OCI-LY7 (cell line): ENCODE measurements around the gene OR4F15. TPM values are rescaled to one million over a fixed set of nuclear protein-coding genes. Genes with fewer than 3 reads are reported as not detected.

Experiments used
- BruUV-seq: library from RNA; stranded (reverse); fragments of 400-500 nt; replicated peaks from 2 replicates; lab custom pipeline; 2021; lab: Mats Ljungman, UMichigan
- CTCF ChIA-PET: fragments of 300-600 bp; sonication (Branson Sonifier 250); formaldehyde crosslinking; loops from one replicate; lab custom pipeline; 2022; ENCODE audit warnings: antibody characterized with exemption; ENCODE audit not compliant: unreplicated experiment; lab: Charles Lee
- POLR2A ChIA-PET: fragments of 300-600 bp; sonication (Branson Sonifier 250); formaldehyde crosslinking; loops from one replicate; lab custom pipeline; 2022; ENCODE audit warnings: antibody characterized with exemption; lab: Charles Lee
- DNase-seq: peaks from one replicate; pipeline ENCODE4 v3.0.0-alpha.2; 2015; ENCODE audit warnings: low spot score
- H2AFZ ChIP-seq: fragments of 200-600 bp; sonication (generic), shearing (Covaris generic); 2 replicates; pipeline ENCODE4 v1.6.1; 2014; ENCODE audit warnings: mild to moderate bottlenecking, antibody characterized with exemption, low read length, moderate library complexity
- H3K27ac ChIP-seq: fragments of 200-600 bp; sonication (generic); 2 replicates; pipeline ENCODE4 v1.5.1; 2014; ENCODE audit warnings: mixed run types, low read depth, mild to moderate bottlenecking, moderate library complexity, low read length, inconsistent platforms; ENCODE audit not compliant: poor library complexity, severe bottlenecking
- H3K36me3 ChIP-seq: fragments of 200-600 bp; sonication (generic); 2 replicates; pipeline ENCODE4 v1.6.1; 2014; ENCODE audit warnings: mild to moderate bottlenecking, antibody characterized with exemption, low read length, moderate library complexity, mixed read lengths; ENCODE audit not compliant: insufficient read depth
- H3K4me1 ChIP-seq: fragments of 200-600 bp; sonication (generic); 2 replicates; pipeline ENCODE4 v1.5.1; 2014; ENCODE audit warnings: mild to moderate bottlenecking, low read length; ENCODE audit not compliant: insufficient read depth, poor library complexity, severe bottlenecking
- H3K4me2 ChIP-seq: fragments of 200-600 bp; sonication (generic); 2 replicates; pipeline ENCODE4 v1.6.1; 2014; ENCODE audit warnings: mild to moderate bottlenecking, low read length
- H3K4me3 ChIP-seq: fragments of 200-600 bp; sonication (generic); 2 replicates; pipeline ENCODE4 v1.5.1; 2014; ENCODE audit warnings: mild to moderate bottlenecking, low read depth, low read length; ENCODE audit not compliant: poor library complexity, severe bottlenecking
- H3K79me2 ChIP-seq: fragments of 200-600 bp; sonication (generic); 2 replicates; pipeline ENCODE4 v1.6.1; 2016; ENCODE audit warnings: low read depth, mild to moderate bottlenecking, low read length, moderate library complexity, mixed read lengths; ENCODE audit not compliant: insufficient read depth
- H3K9me2 ChIP-seq: fragments of 200-600 bp; sonication (generic); 2 replicates; pipeline ENCODE4 v1.6.1; 2016; ENCODE audit warnings: mild to moderate bottlenecking, low read length, mixed read lengths; ENCODE audit not compliant: insufficient read depth
- H3K9me3 ChIP-seq: fragments of 200-600 bp; sonication (generic); 2 replicates; pipeline ENCODE4 v1.6.1; 2014; ENCODE audit warnings: mild to moderate bottlenecking, mixed run types, low read length, mixed read lengths
- H4K20me1 ChIP-seq: fragments of 200-600 bp; sonication (generic); 2 replicates; pipeline ENCODE4 v1.6.1; 2014; ENCODE audit warnings: mild to moderate bottlenecking, antibody characterized with exemption, low read length, moderate library complexity, mixed read lengths; ENCODE audit not compliant: insufficient read depth
- CTCF ChIP-seq: fragments of 200-600 bp; sonication (generic); conservative IDR thresholded peaks from 2 replicates; pipeline ENCODE4 v1.5.1; 2014; ENCODE audit warnings: mild to moderate bottlenecking, antibody characterized with exemption, low read length, moderate library complexity, mixed read lengths
- EZH2phosphoT487 ChIP-seq: fragments of 200-600 bp; sonication (generic); IDR thresholded peaks from 2 replicates; pipeline ENCODE4 v1.6.1; 2018; ENCODE audit warnings: low read depth, borderline replicate concordance, mild to moderate bottlenecking, mixed run types, antibody characterized with exemption, low read length, moderate library complexity, mixed read lengths
- intact Hi-C: fragments of 100-400 bp; cut with micrococcal nuclease; formaldehyde crosslinking; loops from one replicate; pipeline ENCODE4 v1.10.0; 2022; ENCODE audit not compliant: unreplicated experiment
- total RNA-seq, 2 experiments: library from RNA; depleted of rRNA in 1 of 2; stranded (reverse); fragments of >200 nt in 1 of 2; shearing (Covaris generic) in 1 of 2; gene quantifications; 2 replicates each; pipeline ENCODE4 v1.2.3, GENCODE V29; 2014 to 2022

The OR4F15 gene
- total RNA-seq, 2 experiments from 2014 or later = not detected

- H3K36me3 ChIP-seq = no peaks in the 10 kb centered on the region
- BruUV-seq = no TSS peak
- no peak overlapping the region for H3K4me3 ChIP-seq
- H4K20me1 ChIP-seq = no peaks in the 10 kb centered on the region
- no peak for DNase-seq
- ChIA-PET POLR2A (no interaction called here), CTCF (no interaction called here)
- no peaks in the 10 kb centered on the region for H3K4me1 ChIP-seq
- no peak overlapping the region for H3K4me2 ChIP-seq
- no peaks in the 10 kb centered on the region for H3K9me2 ChIP-seq
- H3K9me3 ChIP-seq = no peaks in the 10 kb centered on the region
- intact Hi-C loops = no loop called here
- no peak overlapping the region for H3K27ac ChIP-seq
- TF ChIP-seq EZH2phosphoT487 (no peak), CTCF (no peak)
- H2AFZ ChIP-seq = no peak overlapping the region
- no peaks in the 10 kb centered on the region for H3K79me2 ChIP-seq
These were observed 1.5 kb upstream of the OR4F15 start for GRCh38 chr15:101810456-101810855.

- TF ChIP-seq CTCF (no peak), EZH2phosphoT487 (no peak)
- Histone ChIP-seq H3K36me3 (no peaks in the 10 kb centered on the region), H3K79me2 (no peaks in the 10 kb centered on the region), H3K4me2 (no peak overlapping the region), H3K9me3 (no peaks in the 10 kb centered on the region), H2AFZ (no peak overlapping the region), H3K4me3 (no peak overlapping the region), H3K27ac (no peak overlapping the region), H4K20me1 (no peaks in the 10 kb centered on the region), H3K9me2 (no peaks in the 10 kb centered on the region), H3K4me1 (no peaks in the 10 kb centered on the region)
- DNase-seq = no peak
- BruUV-seq = no TSS peak
- intact Hi-C loops = no loop called here
- ChIA-PET CTCF (no interaction called here), POLR2A (no interaction called here)
These were observed 1.1 kb upstream of the OR4F15 start for GRCh38 chr15:101810876-101811275.

- Histone ChIP-seq H2AFZ (no peak overlapping the region), H3K9me2 (no peaks in the 10 kb centered on the region), H4K20me1 (no peaks in the 10 kb centered on the region), H3K36me3 (no peaks in the 10 kb centered on the region), H3K4me2 (no peak overlapping the region), H3K4me1 (no peaks in the 10 kb centered on the region), H3K4me3 (no peak overlapping the region), H3K9me3 (no peaks in the 10 kb centered on the region), H3K27ac (no peak overlapping the region), H3K79me2 (no peaks in the 10 kb centered on the region)
- TF ChIP-seq CTCF (no peak), EZH2phosphoT487 (no peak)
- no peak for DNase-seq
- CTCF ChIA-PET = no interaction called here
- intact Hi-C loops = no loop called here
- POLR2A ChIA-PET = interaction anchor here (0.7 kb wide), 1 partner anchor 27 kb away, joined by 3 read pairs; no protein-coding TSS in a partner anchor
- no TSS peak for BruUV-seq
These were observed 2.0 kb downstream of the OR4F15 start for GRCh38 chr15:101813803-101814534.
